H1 (cell line): ENCODE measurements around the gene ADRM1. TPM values are rescaled to one million over a fixed set of nuclear protein-coding genes. Genes with fewer than 3 reads are reported as not detected.

Source experiments
- CTCF ChIA-PET: fragments of 300-600 bp; sonication (Branson Sonifier 250); formaldehyde crosslinking; loops from one replicate; lab custom pipeline; 2021; ENCODE audit not compliant: partially characterized antibody; lab: Charles Lee
- POLR2A ChIA-PET: fragments of 300-600 bp; sonication (Branson Sonifier 250); formaldehyde crosslinking; loops from one replicate; lab custom pipeline; 2021; ENCODE audit warnings: inconsistent platforms; ENCODE audit not compliant: partially characterized antibody; lab: Charles Lee
- DNase-seq, 2 experiments: peaks; one replicate each; pipeline versions ENCODE4 v3.0.0 to v3.0.0-alpha.2; 2010 to 2022; ENCODE audit warnings: low spot score in 2 of 2, low read depth in 1 of 2, mixed read lengths in 1 of 2
- FAIRE-seq: peaks from 2 replicates; lab custom pipeline; 2011; peaks lifted over from hg19 to GRCh38; lab: Jason Lieb, UNC
- H2AFZ ChIP-seq: 2 replicates; pipeline ENCODE4 v1.8.1; 2012; ENCODE audit warnings: low read length, inconsistent platforms
- H2AK5ac ChIP-seq: 2 replicates; pipeline ENCODE4 v1.6.1; 2013; ENCODE audit warnings: low read depth, low read length
- H2BK120ac ChIP-seq: replicated peaks from 2 replicates; pipeline ENCODE3; 2013; ENCODE audit warnings: low read depth, low read length, inconsistent platforms
- H2BK12ac ChIP-seq: 2 replicates; pipeline ENCODE4 v1.6.1; 2013; ENCODE audit warnings: low read depth, low read length
- H2BK15ac ChIP-seq: 2 replicates; pipeline ENCODE4 v1.6.1; 2013; ENCODE audit warnings: low read length
- H2BK20ac ChIP-seq: 2 replicates; pipeline ENCODE4 v1.6.1; 2013; ENCODE audit warnings: low read length
- H2BK5ac ChIP-seq: 2 replicates; pipeline ENCODE4 v1.6.1; 2013; ENCODE audit warnings: low read depth, low read length
- H3K14ac ChIP-seq: 2 replicates; pipeline ENCODE4 v1.6.1; 2013; ENCODE audit warnings: inconsistent platforms; ENCODE audit not compliant: insufficient read length
- H3K18ac ChIP-seq: 2 replicates; pipeline ENCODE4 v1.6.1; 2013; ENCODE audit warnings: low read length; ENCODE audit errors: extremely low read depth
- H3K23ac ChIP-seq: 2 replicates; pipeline ENCODE4 v1.6.1; 2013; ENCODE audit warnings: inconsistent platforms; ENCODE audit not compliant: insufficient read length
- H3K23me2 ChIP-seq: 2 replicates; pipeline ENCODE4 v1.6.1; 2013; ENCODE audit warnings: low read depth, low read length
- H3K27ac ChIP-seq: 2 replicates; pipeline ENCODE4 v1.6.1; 2011; ENCODE audit warnings: low read depth, low read length, inconsistent platforms
- H3K27me3 ChIP-seq, 4 experiments: replicated peaks in 1 of 4; 1 replicate in 1 of 4; 2 replicates in 3 of 4; pipeline versions ENCODE4 v1.6.1 to v1.8.1; 2011 to 2013; ENCODE audit warnings: low read length in 3 of 4, mild to moderate bottlenecking in 3 of 4, inconsistent platforms in 2 of 4, mixed read lengths in 2 of 4, moderate library complexity in 1 of 4; ENCODE audit not compliant: control insufficient read depth in 3 of 4, insufficient read depth in 3 of 4; ENCODE audit errors: extremely low read depth in 1 of 4
- H3K36me3 ChIP-seq, 4 experiments: 2 replicates each; pipeline versions ENCODE4 v1.6.1 to v1.8.1; 2011 to 2013; ENCODE audit warnings: mild to moderate bottlenecking in 4 of 4, low read length in 3 of 4, moderate library complexity in 2 of 4, control low read depth in 1 of 4, inconsistent platforms in 1 of 4; ENCODE audit not compliant: insufficient read depth in 4 of 4, control insufficient read depth in 2 of 4
- H3K4ac ChIP-seq: replicated peaks from 2 replicates; pipeline ENCODE3; 2013; ENCODE audit warnings: low read length, low read depth, mixed read lengths, inconsistent platforms; ENCODE audit not compliant: insufficient read length
- H3K4me1 ChIP-seq, 4 experiments: replicated peaks in 1 of 4; 1 replicate in 1 of 4; 2 replicates in 3 of 4; pipeline versions ENCODE4 v1.6.1 to v1.8.1; 2011 to 2013; ENCODE audit warnings: low read length in 3 of 4, inconsistent platforms in 2 of 4, mixed read lengths in 1 of 4; ENCODE audit not compliant: insufficient read depth in 4 of 4, control insufficient read depth in 3 of 4
- H3K4me2 ChIP-seq, 2 experiments: 2 replicates each; pipeline versions ENCODE4 v1.6.1 to v1.8.1; 2011 to 2013; ENCODE audit warnings: low read depth in 2 of 2, low read length in 2 of 2, control low read depth in 1 of 2, inconsistent platforms in 1 of 2, mild to moderate bottlenecking in 1 of 2; ENCODE audit not compliant: insufficient read depth in 1 of 2
- H3K4me3 ChIP-seq, 4 experiments: fragments of 200-600, 300-600 bp in 1 of 4; sonication (generic), shearing (Covaris generic), sonication (Bioruptor Twin) in 1 of 4; 2 replicates each; pipeline versions ENCODE4 v1.5.1 to v1.8.1; 2011 to 2016; ENCODE audit warnings: low read length in 4 of 4, low read depth in 3 of 4, control low read depth in 2 of 4, inconsistent platforms in 2 of 4, mild to moderate bottlenecking in 2 of 4, mixed read lengths in 1 of 4, moderate library complexity in 1 of 4; ENCODE audit not compliant: insufficient read depth in 2 of 4; ENCODE audit errors: extremely low read depth in 1 of 4
- H3K56ac ChIP-seq: replicated peaks from 2 replicates; pipeline ENCODE3; 2013; ENCODE audit warnings: low read depth, mild to moderate bottlenecking, mixed read lengths, low read length, inconsistent platforms; ENCODE audit not compliant: insufficient read length
- H3K79me1 ChIP-seq: 2 replicates; pipeline ENCODE4 v1.6.1; 2013; ENCODE audit warnings: low read depth, low read length, control low read depth
- H3K79me2 ChIP-seq, 2 experiments: 2 replicates each; pipeline versions ENCODE4 v1.6.1 to v1.8.1; 2012 to 2013; ENCODE audit warnings: low read length in 2 of 2, mild to moderate bottlenecking in 2 of 2, inconsistent platforms in 1 of 2; ENCODE audit not compliant: insufficient read depth in 2 of 2, control insufficient read depth in 1 of 2
- H3K9ac ChIP-seq, 4 experiments: replicated peaks in 1 of 4; 1 replicate in 1 of 4; 2 replicates in 3 of 4; pipeline versions ENCODE4 v1.6.1 to v1.8.1; 2011 to 2013; ENCODE audit warnings: low read depth in 3 of 4, low read length in 3 of 4, control low read depth in 2 of 4, mild to moderate bottlenecking in 2 of 4, moderate library complexity in 2 of 4, inconsistent platforms in 1 of 4; ENCODE audit errors: extremely low read depth in 1 of 4
- H3K9me3 ChIP-seq, 2 experiments: 2 replicates each; pipeline versions ENCODE4 v1.6.1 to v1.8.1; 2012 to 2013; ENCODE audit warnings: mild to moderate bottlenecking in 2 of 2, moderate library complexity in 2 of 2, control low read depth in 1 of 2, inconsistent platforms in 1 of 2, low read depth in 1 of 2, low read length in 1 of 2, mixed read lengths in 1 of 2; ENCODE audit not compliant: insufficient read depth in 2 of 2
- H4K20me1 ChIP-seq, 2 experiments: replicated peaks in 1 of 2; 2 replicates each; pipeline versions ENCODE3 to v1.8.1; 2011 to 2013; ENCODE audit warnings: inconsistent platforms in 2 of 2, low read length in 2 of 2, mild to moderate bottlenecking in 1 of 2; ENCODE audit not compliant: insufficient read depth in 2 of 2, control insufficient read depth in 1 of 2
- H4K5ac ChIP-seq: 2 replicates; pipeline ENCODE4 v1.6.1; 2013; ENCODE audit warnings: low read length, low read depth, mixed read lengths, inconsistent platforms; ENCODE audit not compliant: insufficient read length
- H4K8ac ChIP-seq: 2 replicates; pipeline ENCODE4 v1.8.0; 2013; ENCODE audit warnings: mild to moderate bottlenecking, moderate library complexity, low read length, inconsistent platforms; ENCODE audit not compliant: insufficient read depth; ENCODE audit errors: extremely low read depth
- H4K91ac ChIP-seq: replicated peaks from 2 replicates; pipeline ENCODE3; 2013; ENCODE audit warnings: low read length, mixed read lengths, inconsistent platforms; ENCODE audit not compliant: insufficient read length
- CHD1 ChIP-seq: IDR thresholded peaks from 2 replicates; pipeline ENCODE4 v1.6.1; 2012; ENCODE audit warnings: low read depth, low read length, improper control_type of control experiment
- CTBP2 ChIP-seq: IDR thresholded peaks from 2 replicates; pipeline ENCODE4 v1.7.0; 2011; ENCODE audit warnings: borderline replicate concordance, mild to moderate bottlenecking, moderate library complexity, mixed read lengths, low read length; ENCODE audit not compliant: insufficient read depth, insufficient read length
- FOSL1 ChIP-seq: IDR thresholded peaks from 2 replicates; pipeline ENCODE4 v1.6.1; 2011; ENCODE audit warnings: mild to moderate bottlenecking, low read depth, low read length, moderate library complexity; ENCODE audit not compliant: insufficient read depth
- MAFK ChIP-seq: IDR thresholded peaks from 2 replicates; pipeline ENCODE4 v1.6.1; 2012; ENCODE audit warnings: low read depth, mild to moderate bottlenecking, improper control_type of control experiment, low read length
- MAX ChIP-seq: IDR thresholded peaks from 2 replicates; pipeline ENCODE4 v1.6.1; 2012; ENCODE audit warnings: inconsistent platforms
- RAD21 ChIP-seq, 2 experiments: IDR thresholded peaks in 1 of 2; conservative IDR thresholded peaks in 1 of 2; 2 replicates each; pipeline ENCODE4 v1.6.1; 2011; ENCODE audit warnings: low read depth in 2 of 2, low read length in 2 of 2, improper control_type of control experiment in 1 of 2, inconsistent platforms in 1 of 2, mild to moderate bottlenecking in 1 of 2, moderate library complexity in 1 of 2
- RFX5 ChIP-seq: IDR thresholded peaks from 2 replicates; pipeline ENCODE4 v1.6.1; 2011; ENCODE audit warnings: low read depth, low read length, improper control_type of control experiment, borderline replicate concordance
- TEAD4 ChIP-seq: IDR thresholded peaks from 2 replicates; pipeline ENCODE4 v1.6.1; 2012; ENCODE audit warnings: low read depth, low read length, inconsistent platforms, mixed read lengths
- USF2 ChIP-seq: IDR thresholded peaks from 2 replicates; pipeline ENCODE4 v1.6.1; 2011; ENCODE audit warnings: low read length, improper control_type of control experiment
- YY1 ChIP-seq: IDR thresholded peaks from 2 replicates; pipeline ENCODE4 v1.6.1; 2011; ENCODE audit warnings: low read depth, mild to moderate bottlenecking, low read length
- ZNF274 ChIP-seq: IDR thresholded peaks from 2 replicates; pipeline ENCODE4 v1.7.0; 2012; ENCODE audit warnings: low read length, borderline replicate concordance; ENCODE audit errors: extremely low read depth
- WGBS, 2 experiments: shearing (Covaris generic) in 1 of 2; methylation state at CpG; one replicate each; pipeline versions ENCODE4 v1.1.6 to v1.1.7; 2013 to 2015; ENCODE audit warnings: low lambda C conversion rate in 2 of 2, mixed read lengths in 2 of 2, inconsistent platforms in 1 of 2, low coverage in 1 of 2, missing lambda C conversion rate in 1 of 2; ENCODE audit not compliant: insufficient replicate concordance in 2 of 2, insufficient coverage in 1 of 2, insufficient read length in 1 of 2; ENCODE audit errors: extremely low coverage in 1 of 2, missing lambda C conversion rate in 1 of 2; 5-methylcytosine and 5-hydroxymethylcytosine counted together
- polyA plus RNA-seq, 7 experiments: library from polyadenylated mRNA; depleted of rRNA in 3 of 7; stranded (reverse) in 5 of 7; unstranded in 2 of 7; fragments of >200 nt in 5 of 7; fragments of 200-250 nt in 2 of 7; gene quantifications; 1 replicate in 5 of 7; 2 replicates in 1 of 7; 4 replicates in 1 of 7; pipeline versions ENCODE4 v1.2.1 to v1.2.3, GENCODE V29; 2011 to 2013; ENCODE audit warnings: missing spikeins in 2 of 7, mixed read lengths in 2 of 7
- total RNA-seq: library from RNA; stranded (reverse); fragmentation: NEBNext Ultra II Directional; extraction: Animal tissue kit (Norgen Biotek cat#: 25700); gene quantifications from 2 replicates; pipeline ENCODE4 v1.2.1, GENCODE V29; 2021

Gene ADRM1
- total and polyA plus RNA-seq, 2 of the 8 experiments (the other 6 are each of a cell fraction or from before 2014, with no cell fraction given): 126 to 214 TPM

- H3K9ac ChIP-seq: no peak overlapping the region
- no peak overlapping the region for H3K14ac ChIP-seq
- CTCF ChIA-PET: interaction anchor here (1.2 to 1.3 kb wide), 2 partner anchors 31 to 61 kb away, joined by 3 to 5 read pairs; no protein-coding TSS in a partner anchor
- H3K18ac ChIP-seq: no peak overlapping the region
- H3K27ac ChIP-seq: no peak overlapping the region
- H3K79me2 ChIP-seq: peaks cover 0 to 2% of the 10 kb centered on the region in 2 experiments; a peak in 1 of 4 replicates
- H3K36me3 ChIP-seq: peaks cover 2 to 24% (median 15%) of the 10 kb centered on the region in 4 experiments; a peak in 6 of 8 replicates
- peaks cover 2 to 8% of the 10 kb centered on the region in 2 experiments for H4K20me1 ChIP-seq
- no peak overlapping the region for H2BK20ac ChIP-seq
- no peaks in the 10 kb centered on the region for H3K4me1 ChIP-seq
- no peaks in the 10 kb centered on the region for H3K27me3 ChIP-seq
- no peak overlapping the region for H3K4ac ChIP-seq
- peaks cover 0 to 2% of the 10 kb centered on the region in 2 experiments; a peak in 2 of 4 replicates for H3K9me3 ChIP-seq
- H2AFZ ChIP-seq: no peak overlapping the region
- DNase-seq (no peak), FAIRE-seq (no peak)
- no peak overlapping the region for H3K56ac ChIP-seq
- no peak overlapping the region for H4K5ac ChIP-seq
- no peak overlapping the region for H4K91ac ChIP-seq
- peaks cover 6% of the 10 kb centered on the region for H3K79me1 ChIP-seq
- no peak overlapping the region for H4K8ac ChIP-seq
- no peak overlapping the region for H2AK5ac ChIP-seq
- no peak overlapping the region for H2BK15ac ChIP-seq
- H2BK5ac ChIP-seq: no peak overlapping the region; the same call in 1 of the 2 replicates
- no peak overlapping the region for H3K23ac ChIP-seq
- H2BK120ac ChIP-seq: no peak overlapping the region
- TF ChIP-seq MAFK (no peak), RFX5 (no peak), USF2 (no peak), FOSL1 (no peak), CHD1 (no peak), RAD21 (IDR thresholded peaks at IDR 0.05 in 1 of 2, conservative IDR thresholded peaks at IDR 0.05 in 1 of 2; ENCODE audit: low read depth in 2 of 2, low read length in 2 of 2) (no peak), MAX (no peak), CTBP2 (no peak), ZNF274 (no peak), YY1 (no peak), TEAD4 (no peak)
- no peak overlapping the region for H2BK12ac ChIP-seq
- WGBS, 2 experiments: 95% methylated on average over 14 of the region's 14 CpGs; no CpG with 5 or more reads in 1 of the 2 experiments
- H3K23me2 ChIP-seq: no peaks in the 10 kb centered on the region
- POLR2A ChIA-PET: interaction anchor here (1.1 to 1.3 kb wide), 2 partner anchors 9 to 11 kb away, joined by 4 read pairs; no protein-coding TSS in a partner anchor
- no peak overlapping the region for H3K4me2 ChIP-seq
- H3K4me3 ChIP-seq: no peak overlapping the region
Observed at GRCh38 chr20:62263396-62263795, 39.4 kb upstream of the ADRM1 start.
